Stimulated activated CD8-positive, alpha-beta memory T cell treated with anti-CD3 and anti-CD28 coated beads, Interleukin-7, amount 100 ng/mL, for 48 hours (primary cell): Measurements from ENCODE around the gene IGSF21.

Experiments used
- DNase-seq, 2 donors: peaks; one replicate each; pipeline ENCODE4 v3.0.0-alpha.2; 2020; ENCODE audit warnings: low read depth in 1 of 2; ENCODE audit errors: extremely low read depth in 1 of 2

The IGSF21 gene

GRCh38 chr1:18323259-18323658 is 215.7 kb downstream of the IGSF21 start:
- no peak for DNase-seq

DNA sequence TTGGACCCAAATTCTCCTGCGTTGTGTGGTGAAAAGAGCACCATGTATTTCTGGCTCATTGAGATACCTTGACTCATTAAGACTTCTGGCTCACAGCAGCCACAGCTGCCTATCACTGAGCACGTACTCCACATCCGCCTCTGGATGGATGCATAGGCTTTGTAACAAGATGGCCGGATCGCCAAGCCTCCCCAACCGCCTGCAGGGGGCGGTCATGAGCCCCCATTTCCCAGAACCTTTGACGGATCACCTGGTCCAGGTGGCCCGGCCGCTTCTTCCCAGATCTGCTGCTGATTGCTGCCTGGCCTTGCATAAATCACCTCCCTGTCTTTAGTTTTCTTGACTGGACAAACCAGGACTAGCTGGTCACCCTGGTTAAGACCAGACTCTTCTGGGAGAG is 216.6 kb downstream of the IGSF21 start:
- DNase-seq = no peak

DNA sequence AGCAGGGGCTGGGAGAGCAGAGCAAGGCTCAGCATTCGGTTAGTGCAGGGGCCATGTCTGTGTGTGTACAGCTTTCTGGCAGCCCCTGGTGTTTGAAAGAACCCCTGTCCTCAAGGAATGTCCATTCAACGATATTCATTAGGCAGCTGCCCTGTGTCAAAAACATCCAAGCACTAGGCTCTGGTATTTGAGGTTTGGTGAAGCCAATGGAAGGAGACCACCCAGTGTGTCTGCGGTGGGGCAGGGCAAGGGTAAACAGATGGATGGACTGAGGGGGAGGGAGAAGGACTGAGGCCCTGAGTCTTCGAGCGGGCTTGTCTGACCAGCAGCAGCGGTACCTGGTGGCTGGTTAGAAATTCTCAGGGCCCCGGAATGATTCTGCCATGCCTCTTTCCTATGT is 217.5 kb downstream of the IGSF21 start:
- no peak for DNase-seq

- no peak for DNase-seq
These were observed 218.8 kb downstream of the IGSF21 start for GRCh38 chr1:18326211-18326897.

DNA sequence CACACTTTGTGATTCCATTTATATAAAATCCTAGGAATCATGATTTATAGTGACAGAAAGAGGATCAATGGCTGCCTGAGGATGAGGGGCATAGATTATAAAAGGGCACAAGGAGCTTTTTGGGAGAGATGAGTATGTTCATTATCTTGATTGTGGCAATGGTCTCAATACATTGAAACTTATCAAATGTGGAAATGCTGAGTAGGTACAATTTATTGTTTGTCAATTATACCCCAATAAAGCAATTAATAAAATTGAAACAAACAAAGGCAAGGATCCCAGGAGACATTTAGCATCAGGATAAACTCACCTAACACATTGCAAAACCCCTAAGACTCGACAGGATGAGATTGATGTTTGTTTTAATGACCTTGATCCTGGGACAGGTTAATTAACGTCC is 220.1 kb downstream of the IGSF21 start:
- DNase-seq = no peak

DNA sequence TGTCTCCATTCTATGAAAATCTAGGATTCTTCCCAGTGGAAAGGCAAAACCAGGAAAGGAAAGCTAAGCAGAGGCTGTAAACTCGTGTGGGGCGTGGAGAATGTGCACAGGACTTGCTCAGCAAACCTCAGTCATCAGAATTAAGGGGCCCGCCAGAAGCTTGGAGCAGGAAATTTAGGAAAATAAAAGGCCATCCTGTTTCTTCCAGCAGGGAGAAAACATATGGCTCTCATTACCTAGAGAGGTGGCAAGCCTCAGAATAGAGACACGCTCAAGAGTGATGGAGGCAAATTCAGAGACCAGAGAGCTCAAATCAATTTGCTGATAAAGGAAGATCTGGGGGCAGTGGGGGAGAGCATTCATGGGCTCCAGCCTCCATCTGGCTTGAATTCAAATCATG is 221.2 kb downstream of the IGSF21 start:
- no peak for DNase-seq

DNA sequence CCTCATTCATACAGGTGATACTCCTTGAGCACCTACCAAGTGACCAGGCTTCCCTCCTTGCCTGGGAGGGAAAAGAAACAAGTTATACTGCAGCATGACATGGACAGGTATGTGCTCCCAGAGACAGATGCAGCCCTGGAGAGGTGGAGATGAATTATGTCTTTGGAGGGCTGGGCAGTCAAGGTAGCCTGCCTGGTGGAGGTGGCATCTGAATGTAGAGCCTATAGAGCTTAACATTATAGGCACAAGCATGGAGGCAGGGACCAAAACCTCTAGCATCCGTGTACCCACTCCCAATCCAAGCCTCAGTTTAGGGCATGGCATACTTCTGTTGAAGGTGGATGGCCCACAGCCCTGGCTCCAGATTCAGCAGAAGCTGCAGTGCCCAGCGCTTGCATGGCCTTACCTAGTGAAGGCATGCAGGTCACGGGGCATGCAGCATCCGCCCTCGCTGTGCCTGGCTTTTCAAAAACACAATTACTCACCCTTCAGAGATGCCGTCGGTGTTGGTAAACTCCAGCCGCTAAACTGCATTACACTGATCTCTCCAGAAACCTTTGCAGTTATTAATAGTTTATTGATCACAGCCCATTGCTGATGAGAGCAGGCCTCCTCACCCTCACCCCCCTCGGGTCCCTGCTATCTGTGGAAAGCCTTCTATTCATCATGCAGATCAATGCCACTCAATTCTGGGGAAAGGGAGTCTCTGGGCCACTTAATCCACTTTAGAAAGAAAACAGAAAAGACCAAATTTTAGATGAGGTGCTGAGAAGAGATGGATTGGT is 222.1 kb downstream of the IGSF21 start:
- no peak for DNase-seq

DNA sequence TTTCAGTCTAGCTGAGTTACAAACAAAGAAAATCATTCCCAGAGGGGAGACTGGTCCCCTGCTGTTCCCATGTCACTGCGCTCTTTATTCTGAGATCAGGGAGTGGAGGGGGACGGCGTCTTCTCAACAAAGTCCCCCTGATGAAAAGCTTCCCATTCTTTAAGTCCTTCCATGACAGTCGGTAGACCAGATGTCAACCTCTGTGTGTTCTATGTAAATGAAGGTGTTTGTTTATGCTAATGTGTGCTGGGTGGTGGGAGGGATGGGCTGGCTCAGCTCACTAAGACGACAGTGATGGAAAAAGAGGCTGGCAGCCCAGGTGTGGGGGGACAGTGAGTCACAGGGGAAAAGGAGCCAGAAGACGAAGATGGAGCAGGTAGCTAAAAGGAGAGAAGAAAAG is 225.0 kb downstream of the IGSF21 start:
- no peak for DNase-seq

GRCh38 chr1:18333220-18333619 is 225.6 kb downstream of the IGSF21 start:
- DNase-seq = no peak

- DNase-seq = no peak
These were observed 229.2 kb downstream of the IGSF21 start for GRCh38 chr1:18336801-18337200.

DNA sequence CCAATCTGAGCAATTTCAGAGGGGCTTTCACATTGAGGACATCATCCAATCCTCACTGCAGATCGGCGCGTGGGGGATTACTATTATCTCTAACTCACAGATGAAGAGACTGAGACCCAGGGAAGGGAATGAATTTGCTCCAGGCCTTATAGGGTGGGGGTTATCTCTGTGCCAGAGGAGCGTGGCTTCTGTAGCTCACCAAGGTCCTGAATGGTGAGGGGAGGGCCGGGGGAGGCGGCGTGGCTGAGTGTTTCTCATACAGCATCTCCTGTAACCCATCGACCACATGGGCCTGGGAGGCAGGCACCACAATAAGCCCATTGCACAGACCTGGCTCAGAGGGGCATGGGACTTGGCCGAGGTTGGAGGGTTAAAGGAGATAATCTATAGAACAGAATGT is 230.2 kb downstream of the IGSF21 start:
- DNase-seq = no peak

DNA sequence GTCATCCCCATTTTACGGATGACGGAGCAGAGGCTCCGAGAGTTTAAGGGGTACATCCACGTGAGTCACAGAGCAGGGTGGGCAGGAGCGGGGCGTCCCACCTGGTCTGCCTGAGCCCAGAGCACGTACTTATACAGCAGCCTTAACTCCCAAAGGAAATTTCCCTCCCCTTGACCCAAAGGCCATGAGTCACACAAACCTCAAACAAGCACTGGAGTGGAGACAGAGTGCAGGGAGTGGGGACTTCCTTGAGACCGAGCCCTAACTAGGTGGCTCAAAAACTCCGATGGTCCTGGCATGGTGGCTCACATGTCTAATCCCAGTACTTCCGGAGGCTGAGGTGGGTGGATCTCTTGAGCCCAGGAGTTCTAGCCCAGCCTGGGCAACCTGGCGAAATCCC is 231.6 kb downstream of the IGSF21 start:
- no peak for DNase-seq

- no peak for DNase-seq
These were observed 232.7 kb downstream of the IGSF21 start for GRCh38 chr1:18340158-18340764.

DNA sequence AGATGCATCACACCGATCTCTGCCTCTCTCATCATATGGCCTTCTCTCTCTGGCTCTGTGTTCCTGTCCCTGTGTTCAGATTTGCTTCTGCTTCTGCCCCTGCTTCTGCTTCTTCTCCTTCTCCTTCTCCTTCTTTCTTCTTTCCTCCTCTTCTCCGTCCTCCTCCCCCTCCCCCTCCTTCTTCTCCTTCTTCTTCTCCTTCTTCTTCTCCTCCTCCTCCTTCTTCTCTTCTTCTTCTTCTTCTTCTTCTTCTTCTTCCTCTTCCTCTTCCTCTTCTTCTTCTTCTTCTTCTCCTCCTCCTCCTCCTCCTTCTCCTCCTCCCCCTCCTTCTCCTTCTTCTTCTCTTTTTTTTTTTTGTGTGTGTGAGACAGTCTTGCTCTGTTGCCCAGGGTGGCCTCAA is 233.2 kb downstream of the IGSF21 start:
- DNase-seq = no peak

DNA sequence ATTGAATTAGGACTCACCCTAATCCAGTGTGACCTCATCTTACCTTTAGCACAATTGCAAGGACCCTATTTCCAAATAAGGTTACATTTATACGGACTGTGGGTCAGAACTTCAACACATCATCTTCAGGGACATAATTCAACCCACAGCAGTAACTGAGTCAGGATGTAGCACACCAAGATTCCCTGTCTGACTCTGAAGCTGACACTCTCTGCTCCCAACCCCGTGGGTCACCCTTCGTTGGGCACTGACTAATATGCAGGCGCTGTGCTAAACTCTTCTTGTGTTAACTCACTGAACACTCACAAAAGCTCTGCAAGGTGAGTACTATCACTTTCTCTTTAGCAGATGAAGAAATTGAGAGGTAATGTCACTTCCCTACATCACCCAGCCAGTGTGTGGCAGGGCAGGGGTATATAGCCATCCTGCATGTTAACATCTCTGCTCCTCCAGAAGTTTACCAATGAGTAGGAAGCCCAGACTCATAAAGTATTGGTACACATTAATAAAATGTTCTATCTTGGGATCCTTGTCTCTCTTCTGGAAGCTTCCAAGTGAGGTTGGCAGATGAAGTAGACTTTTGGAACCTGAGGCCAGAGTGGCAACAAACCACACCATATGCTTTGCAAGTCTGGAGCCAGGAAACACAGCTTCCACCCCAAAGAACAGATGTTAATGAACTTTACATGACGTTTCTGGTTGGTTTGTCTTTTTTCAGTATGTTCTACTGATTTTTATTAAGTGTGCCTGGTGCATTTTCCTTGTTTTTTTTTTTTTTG is 233.9 kb downstream of the IGSF21 start:
- no peak for DNase-seq

GRCh38 chr1:18342744-18343143 is 235.1 kb downstream of the IGSF21 start:
- DNase-seq = no peak

GRCh38 chr1:18343581-18343980 is 236.0 kb downstream of the IGSF21 start:
- DNase-seq = no peak

DNA sequence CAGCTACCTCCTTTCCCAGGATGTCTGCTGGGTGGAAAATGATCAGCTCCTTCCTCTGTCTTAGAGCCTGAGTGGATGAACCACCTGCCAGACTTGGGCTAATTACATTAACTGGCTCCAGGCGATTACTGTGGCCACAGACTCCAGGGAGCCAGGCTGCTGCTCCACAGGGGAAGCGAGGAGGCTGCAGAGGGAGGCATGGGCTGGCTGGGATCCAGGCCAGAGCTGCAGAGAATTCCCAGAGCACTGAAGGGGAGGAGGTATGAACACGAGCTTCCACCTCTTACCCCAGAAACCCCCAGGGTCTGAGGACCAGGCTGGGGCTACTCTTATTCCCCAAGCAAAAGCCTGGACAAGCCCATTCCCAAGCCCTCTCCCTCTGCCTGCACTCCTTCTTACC is 237.2 kb downstream of the IGSF21 start:
- no peak for DNase-seq

DNA sequence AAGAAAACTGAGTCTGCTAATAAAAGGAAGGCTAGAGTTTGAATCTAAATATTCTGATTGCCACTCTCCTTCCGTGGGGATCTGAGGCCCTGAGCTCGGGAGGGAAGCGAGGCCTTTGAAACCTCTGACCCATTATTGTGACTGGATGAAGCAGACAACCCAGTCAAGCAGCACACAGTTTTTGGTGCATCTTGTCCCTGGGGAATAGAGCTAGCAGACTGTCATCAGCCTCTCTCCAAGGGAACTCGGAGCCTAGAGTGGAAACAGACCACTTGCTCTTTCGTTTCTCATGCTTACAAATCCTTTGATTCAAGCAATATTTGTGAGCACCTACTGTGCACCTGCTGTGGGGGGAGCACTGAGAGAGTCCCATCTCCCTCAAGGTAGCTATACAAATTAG is 240.0 kb downstream of the IGSF21 start:
- DNase-seq = no peak

DNA sequence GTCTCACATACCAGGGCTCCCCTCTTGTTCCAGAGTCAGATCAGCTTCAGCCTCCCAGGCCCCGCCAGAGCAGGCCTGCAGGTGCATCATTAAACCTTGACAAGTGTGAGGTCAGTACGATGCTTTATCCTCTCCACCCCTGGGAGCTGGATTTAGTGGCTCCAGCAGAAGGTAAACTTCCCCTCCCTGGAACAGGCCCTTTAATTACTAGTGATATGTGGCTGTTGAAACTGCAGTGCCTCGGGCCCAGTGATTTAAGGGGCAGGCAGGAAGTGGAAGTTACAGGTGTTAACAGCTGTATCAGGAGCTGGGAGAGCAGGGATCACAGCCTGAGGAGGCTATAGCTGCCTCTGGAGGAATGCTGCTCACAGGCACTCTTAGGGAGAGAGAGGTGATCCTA is 240.8 kb downstream of the IGSF21 start:
- DNase-seq = no peak

GRCh38 chr1:18350747-18351146 is 243.1 kb downstream of the IGSF21 start:
- no peak for DNase-seq
